ENCODE results near the gene ARHGEF5.
"Not testable (repeated sequence)": the region's sequence is repeated elsewhere in the genome, so short reads cannot be mapped to it uniquely, and the experiment has no call there.

- not testable (repeated sequence) for TF ChIP-seq ZNF274 (IDR thresholded peaks at IDR 0.05; ENCODE audit: low read depth, low read length); YY1 (IDR thresholded peaks at IDR 0.05; ENCODE audit: insufficient read depth, insufficient read length)
Measured at GRCh38 chr7:144355176-144355822, at the start of gene ARHGEF5.
